Measurements from ENCODE around the gene CD44.

- TF ChIP-seq CTCF (IDR thresholded peaks at IDR 0.05; ENCODE audit: insufficient read depth, low read length, poor library complexity, severe bottlenecking) (no peak), EZH2phosphoT487 (conservative IDR thresholded peaks at IDR 0.05; ENCODE audit: low read length) (no peak)
Observed at GRCh38 chr11:35247428-35247827, 108.5 kb downstream of the CD44 start.

Measured in SU-DHL-6 (cell line).